Effector memory CD4-positive, alpha-beta T cell (primary cell): ENCODE measurements around the gene MAN2A2.

Experiments used
- DNase-seq, 3 donors: peaks; one replicate each; pipeline ENCODE4 v3.0.0-alpha.2; 2020
- H3K27ac ChIP-seq: 2 replicates; pipeline ENCODE4 v1.7.0; 2013; ENCODE audit warnings: mild to moderate bottlenecking, low read length, moderate library complexity; ENCODE audit not compliant: insufficient read depth, poor library complexity, severe bottlenecking
- H3K27me3 ChIP-seq: replicated peaks from 2 replicates; pipeline ENCODE4 v1.7.0; 2013; ENCODE audit warnings: mild to moderate bottlenecking, low read length; ENCODE audit not compliant: insufficient read depth, control insufficient read depth, poor library complexity, severe bottlenecking
- H3K36me3 ChIP-seq: 2 replicates; pipeline ENCODE4 v1.7.0; 2013; ENCODE audit warnings: mild to moderate bottlenecking, low read length, moderate library complexity; ENCODE audit not compliant: control insufficient read depth, insufficient read depth
- H3K4me1 ChIP-seq: 2 replicates; pipeline ENCODE4 v1.7.0; 2013; ENCODE audit warnings: low read length, mild to moderate bottlenecking; ENCODE audit not compliant: control insufficient read depth, insufficient read depth, poor library complexity, severe bottlenecking
- H3K4me3 ChIP-seq: 2 replicates; pipeline ENCODE4 v1.7.0; 2013; ENCODE audit warnings: low read length, low read depth, mild to moderate bottlenecking; ENCODE audit not compliant: insufficient read depth, poor library complexity, severe bottlenecking
- H3K9me3 ChIP-seq: 2 replicates; pipeline ENCODE4 v1.7.0; 2013; ENCODE audit warnings: mild to moderate bottlenecking, low read length, moderate library complexity; ENCODE audit not compliant: control insufficient read depth

MAN2A2 gene

GRCh38 chr15:90931828-90932659 is 28.9 kb downstream of the MAN2A2 start, which contains the start of gene HDDC3:
Gene HDDC3 (minus strand): TSS chr15:90932549. CDS start chr15:90932540, 9 bp downstream.
- Histone ChIP-seq H3K4me3 (peak within 1 kb of the TSS; percentile 74), H3K27ac (peak within 1 kb of the TSS; percentile 83), H3K4me1 (peaks cover 43% of the 10 kb centered on the region), H3K27me3 (no peaks in the 10 kb centered on the region), H3K9me3 (no peaks in the 10 kb centered on the region), H3K36me3 (no peaks in the 10 kb centered on the region)
- DNase-seq: peak; percentile 71 to 82 (median 76)

GRCh38 chr15:90932660-90932991 is 29.5 kb downstream of the MAN2A2 start:
- Histone ChIP-seq H3K4me3 (peak overlapping the region; percentile 74), H3K4me1 (peaks cover 43% of the 10 kb centered on the region), H3K27ac (peak overlapping the region; percentile 83)

GRCh38 chr15:90933301-90933700 is 30.2 kb downstream of the MAN2A2 start:
- no peak for DNase-seq
- Histone ChIP-seq H3K9me3 (no peaks in the 10 kb centered on the region), H3K27ac (no peak overlapping the region), H3K4me1 (peaks cover 43% of the 10 kb centered on the region), H3K4me3 (no peak overlapping the region), H3K36me3 (peaks cover 2% of the 10 kb centered on the region), H3K27me3 (no peaks in the 10 kb centered on the region)

More at GRCh38 chr15:90932660-90932991, 29.5 kb downstream of the MAN2A2 start:
- DNase-seq: no peak
- Histone ChIP-seq H3K9me3 (no peaks in the 10 kb centered on the region), H3K27me3 (no peaks in the 10 kb centered on the region), H3K36me3 (no peaks in the 10 kb centered on the region)

GRCh38 chr15:90934256-90934948 is 31.3 kb downstream of the MAN2A2 start:
- H3K27me3 ChIP-seq: no peaks in the 10 kb centered on the region
- H3K27ac ChIP-seq: peak overlapping the region; percentile 79
- H3K4me3 ChIP-seq: peak overlapping the region; percentile 71
- peaks cover 43% of the 10 kb centered on the region for H3K4me1 ChIP-seq
- peak; percentile 60 to 77 (median 71) for DNase-seq
- no peaks in the 10 kb centered on the region for H3K9me3 ChIP-seq
- peaks cover 6% of the 10 kb centered on the region for H3K36me3 ChIP-seq

GRCh38 chr15:90934949-90935751 is 32.0 kb downstream of the MAN2A2 start, which contains the start of gene UNC45A:
Gene UNC45A (plus strand): TSS chr15:90935285. CDS start chr15:90935325, 40 bp downstream.
- H3K4me1 ChIP-seq: peaks cover 42% of the 10 kb centered on the region
- H3K9me3 ChIP-seq: no peaks in the 10 kb centered on the region
- H3K27me3 ChIP-seq: no peaks in the 10 kb centered on the region
- H3K27ac ChIP-seq: peak within 1 kb of the TSS; percentile 79
- H3K36me3 ChIP-seq: peaks cover 13% of the 10 kb centered on the region
- H3K4me3 ChIP-seq: peak within 1 kb of the TSS; percentile 71
- peak; percentile 87 to 93 (median 91) for DNase-seq

- H3K27ac ChIP-seq: no peak overlapping the region
- no peak overlapping the region for H3K4me3 ChIP-seq
- no peaks in the 10 kb centered on the region for H3K9me3 ChIP-seq
- H3K4me1 ChIP-seq: peaks cover 27% of the 10 kb centered on the region
- H3K36me3 ChIP-seq: peaks cover 30% of the 10 kb centered on the region
- DNase-seq: no peak
- no peaks in the 10 kb centered on the region for H3K27me3 ChIP-seq
Measured at GRCh38 chr15:90936823-90937222, 33.7 kb downstream of the MAN2A2 start.

- no peak overlapping the region for H3K4me3 ChIP-seq
- peaks cover 22% of the 10 kb centered on the region for H3K4me1 ChIP-seq
- no peaks in the 10 kb centered on the region for H3K9me3 ChIP-seq
- no peak overlapping the region for H3K27ac ChIP-seq
- peaks cover 44% of the 10 kb centered on the region for H3K36me3 ChIP-seq
- no peaks in the 10 kb centered on the region for H3K27me3 ChIP-seq
- DNase-seq: no peak
Measured at GRCh38 chr15:90938261-90938660, 35.2 kb downstream of the MAN2A2 start.

- no peak overlapping the region for H3K4me3 ChIP-seq
- peaks cover 11% of the 10 kb centered on the region for H3K4me1 ChIP-seq
- no peak for DNase-seq
- H3K27me3 ChIP-seq: no peaks in the 10 kb centered on the region
- no peak overlapping the region for H3K27ac ChIP-seq
- no peaks in the 10 kb centered on the region for H3K9me3 ChIP-seq
- H3K36me3 ChIP-seq: peaks cover 59% of the 10 kb centered on the region
Measured at GRCh38 chr15:90939756-90940155, 36.7 kb downstream of the MAN2A2 start.

GRCh38 chr15:90941038-90941437 is 37.9 kb downstream of the MAN2A2 start:
- no peak for DNase-seq
- Histone ChIP-seq H3K4me3 (no peak overlapping the region), H3K36me3 (peaks cover 64% of the 10 kb centered on the region), H3K27ac (no peak overlapping the region), H3K27me3 (no peaks in the 10 kb centered on the region), H3K4me1 (peaks cover 3% of the 10 kb centered on the region), H3K9me3 (no peaks in the 10 kb centered on the region)
